ENCODE measurements around the gene FRMD4A.

DNA sequence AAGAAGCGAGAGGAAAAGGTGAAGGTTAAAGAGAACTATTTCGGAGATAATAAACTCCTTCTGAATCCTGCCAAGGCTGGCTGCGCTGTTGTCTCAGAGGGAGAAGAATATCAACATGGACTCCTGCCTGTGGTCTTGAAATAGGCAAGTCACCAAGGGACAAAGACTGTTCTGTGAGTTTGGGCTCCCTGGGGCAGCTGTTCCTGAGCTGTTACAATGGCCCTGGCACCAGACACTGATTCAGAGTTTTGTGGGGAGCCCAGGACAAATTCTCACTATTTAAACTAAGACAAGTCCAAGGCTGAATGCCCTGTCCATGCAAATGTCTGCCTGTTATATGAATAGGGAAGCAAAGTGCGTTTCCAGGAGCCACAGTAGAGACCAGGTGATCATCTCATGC, 662.6 kb downstream of the FRMD4A start:
- TF ChIP-seq POLR2A (IDR thresholded peaks at IDR 0.05) (no peak), CTCF (IDR thresholded peaks at IDR 0.05) (no peak)
